T follicular helper cell (primary cell): ENCODE results near the gene AIG1.
"Not testable (repeated sequence)": the region's sequence is repeated elsewhere in the genome, so short reads cannot be mapped to it uniquely, and the experiment has no call there.

ENCODE experiments used
- DNase-seq: peaks from one replicate; pipeline ENCODE4 v3.0.0-alpha.2; 2020; ENCODE audit warnings: low read depth

The AIG1 gene

DNA sequence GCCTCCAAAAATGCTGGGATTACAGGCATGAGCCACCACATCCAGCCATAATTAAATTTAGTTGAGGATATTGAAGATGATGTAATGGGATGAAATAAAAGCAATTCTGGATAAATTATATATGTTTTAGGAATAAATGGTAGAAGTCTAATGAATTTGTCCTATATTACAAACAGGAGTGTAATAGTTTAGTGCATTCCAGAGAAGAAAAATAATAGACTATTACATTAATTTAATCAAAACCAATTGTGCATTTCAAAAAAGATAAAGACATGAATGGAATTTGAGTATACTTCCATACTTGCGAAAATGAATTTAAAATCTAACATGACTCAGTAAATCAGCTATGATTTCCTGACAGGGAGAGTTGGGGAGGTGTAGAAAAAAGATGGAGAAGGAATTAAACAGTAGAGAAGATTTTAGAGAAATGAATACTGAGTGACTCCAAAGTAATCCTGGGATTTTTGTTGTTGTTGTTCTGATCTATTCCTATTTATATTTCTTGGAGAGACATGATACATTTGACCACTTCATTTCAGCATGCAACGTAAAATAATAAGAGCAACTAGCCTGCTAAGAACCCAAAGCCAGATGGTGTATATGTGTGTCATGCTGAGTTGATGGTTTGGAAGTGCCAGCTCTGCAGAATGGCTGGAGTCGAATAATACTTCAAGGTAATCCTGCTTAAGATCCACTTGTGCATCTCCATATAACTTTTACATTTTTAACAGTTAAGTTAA is 67.4 kb downstream of the AIG1 start:
- DNase-seq: no peak

DNA sequence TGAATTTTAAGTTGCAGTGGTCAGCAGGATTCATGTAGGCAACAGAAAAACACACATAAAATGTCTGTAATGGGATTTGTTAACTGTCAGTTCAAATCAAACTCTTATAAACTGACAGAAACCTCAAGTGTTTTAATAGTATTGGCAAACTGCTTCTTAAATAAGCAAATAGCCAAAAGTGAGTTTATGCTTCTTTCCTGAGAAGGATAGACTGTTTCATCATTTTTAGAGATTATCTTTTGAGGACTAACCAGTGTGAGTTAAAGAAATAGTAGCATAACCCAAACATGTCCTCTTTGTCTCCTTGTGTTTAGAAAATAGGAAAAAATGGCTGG is 68.0 kb downstream of the AIG1 start:
- no peak for DNase-seq

DNA sequence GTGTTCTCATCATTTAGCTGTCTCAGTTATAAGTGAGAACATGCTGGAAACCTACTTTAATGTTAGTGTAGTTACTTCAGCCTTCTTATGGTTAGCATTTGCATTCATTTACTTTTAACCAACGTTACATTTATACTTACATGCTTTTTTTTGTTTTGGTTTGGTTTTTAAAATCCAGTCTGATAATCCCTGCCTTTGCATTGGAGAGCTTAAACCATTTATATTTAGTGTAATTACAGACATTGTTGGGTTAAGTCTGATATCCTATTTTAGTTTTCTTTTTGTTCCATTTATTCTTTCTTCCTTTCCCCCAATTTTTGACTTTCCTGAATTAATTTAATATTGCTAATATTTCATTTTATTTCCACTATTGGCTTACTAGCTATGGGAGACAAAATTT is 70.2 kb downstream of the AIG1 start:
- no peak for DNase-seq

DNA sequence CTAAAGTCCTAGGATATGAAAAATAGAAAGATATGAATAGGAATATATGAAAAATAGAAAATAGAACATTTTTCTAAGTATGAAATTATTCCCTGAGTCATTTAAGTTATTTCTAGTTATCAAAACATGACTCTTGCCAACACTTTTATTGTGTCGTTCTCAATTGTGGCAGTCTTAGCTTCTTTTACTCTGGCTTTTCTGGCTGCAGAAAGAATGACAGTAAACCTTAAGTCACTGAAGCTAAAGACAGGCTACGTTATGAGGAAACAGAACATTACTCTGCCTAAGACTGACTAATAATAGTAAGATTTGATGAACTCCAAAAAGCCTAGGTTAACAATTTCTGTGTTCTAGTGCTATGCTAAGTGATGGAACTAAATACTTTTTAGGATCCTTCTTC is 74.6 kb downstream of the AIG1 start:
- no peak for DNase-seq

DNA sequence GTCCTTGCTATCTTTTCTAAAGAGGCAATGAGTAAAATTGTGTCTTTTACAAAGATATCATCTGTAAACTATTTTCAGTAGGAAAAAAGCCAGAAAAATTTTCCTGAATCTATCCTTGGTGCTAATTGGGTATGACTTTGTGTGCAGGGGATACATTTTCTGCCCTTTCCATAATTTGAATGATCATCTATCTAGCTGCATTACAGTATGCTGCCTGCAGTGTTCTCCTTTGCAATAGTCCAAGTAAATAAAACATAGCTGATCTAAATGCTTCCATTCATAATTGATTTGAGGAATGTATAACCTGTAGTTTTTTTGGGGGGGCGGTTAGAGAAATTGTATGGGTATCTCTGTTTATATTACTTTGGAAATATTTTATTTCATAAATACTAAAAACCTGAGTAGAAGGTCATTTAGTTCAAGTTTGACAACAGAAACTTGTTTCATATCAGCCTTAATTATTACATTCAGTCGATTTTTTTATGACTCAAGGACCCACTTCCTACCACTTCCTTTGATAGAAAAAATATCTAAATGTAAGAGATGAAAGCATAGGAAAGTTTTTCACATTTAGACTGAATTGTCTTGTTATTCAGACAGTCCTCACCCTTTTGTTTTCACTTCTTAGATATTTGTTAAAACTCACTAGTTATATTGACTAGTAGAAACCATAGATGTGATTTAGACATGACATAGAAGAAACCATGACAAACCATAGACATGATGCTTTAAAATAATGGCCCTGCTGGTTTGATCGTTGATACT is 75.3 kb downstream of the AIG1 start:
- DNase-seq: no peak

DNA sequence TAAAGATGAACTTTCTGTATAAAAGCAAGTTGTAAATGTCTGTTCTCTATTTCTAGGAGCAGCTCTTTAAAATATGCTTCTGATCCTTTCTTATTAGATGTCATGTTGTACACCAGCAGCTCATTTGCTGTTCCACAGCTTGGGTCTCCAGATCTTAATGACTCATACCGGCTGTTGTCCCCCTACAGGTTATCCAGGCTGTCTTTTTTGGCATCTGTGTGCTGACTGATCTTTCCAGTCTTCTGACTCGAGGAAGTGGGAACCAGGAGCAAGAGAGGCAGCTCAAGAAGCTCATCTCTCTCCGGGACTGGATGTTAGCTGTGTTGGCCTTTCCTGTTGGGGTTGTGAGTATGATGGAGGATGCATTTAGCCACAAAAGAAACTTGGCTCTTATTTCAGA is 76.0 kb downstream of the AIG1 start:
- no peak for DNase-seq

DNA sequence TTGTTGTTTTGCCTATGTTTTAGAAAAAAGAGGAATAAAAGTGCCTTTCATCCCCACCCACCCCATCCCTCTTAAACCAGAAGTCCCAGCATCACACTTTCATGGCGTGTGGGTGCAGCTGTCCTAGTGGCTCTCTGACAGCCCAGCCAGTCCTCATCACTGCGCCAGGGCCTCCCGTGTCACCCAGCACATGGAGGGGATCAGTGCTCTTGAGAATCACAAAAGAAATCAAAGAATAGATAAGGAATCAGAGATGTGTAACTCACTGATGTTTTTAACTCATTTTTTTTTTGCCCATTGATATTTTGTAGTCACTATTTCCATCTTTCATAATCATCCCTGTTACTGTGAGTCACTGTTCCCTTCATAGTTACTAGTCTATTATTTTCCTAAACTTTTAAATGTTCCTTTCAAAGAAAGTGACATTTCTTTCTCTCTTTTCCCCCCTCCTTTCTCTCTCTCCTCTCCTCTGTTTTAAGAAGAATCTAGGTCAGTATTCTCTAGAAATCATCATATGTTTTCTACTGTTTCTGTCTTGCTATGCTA is 78.6 kb downstream of the AIG1 start:
- no peak for DNase-seq

DNA sequence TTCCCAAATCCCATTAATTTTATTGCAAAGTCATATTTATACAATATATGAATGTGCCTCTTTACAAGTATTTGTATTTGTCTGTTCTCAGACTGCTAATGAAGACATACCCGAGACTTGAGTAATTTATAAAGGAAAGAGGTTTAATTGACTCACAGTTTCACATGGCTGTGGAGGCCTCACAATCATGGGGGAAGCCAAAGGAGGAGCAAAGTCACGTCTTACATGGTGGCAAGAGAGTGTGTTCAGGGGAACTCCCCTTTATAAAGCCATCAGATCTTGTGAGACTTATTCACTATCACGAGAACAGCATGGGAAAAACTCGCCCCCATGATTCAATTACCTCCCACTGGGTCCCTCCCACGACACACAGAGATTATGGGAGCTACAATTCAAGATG is 79.2 kb downstream of the AIG1 start:
- not testable (repeated sequence) for DNase-seq

DNA sequence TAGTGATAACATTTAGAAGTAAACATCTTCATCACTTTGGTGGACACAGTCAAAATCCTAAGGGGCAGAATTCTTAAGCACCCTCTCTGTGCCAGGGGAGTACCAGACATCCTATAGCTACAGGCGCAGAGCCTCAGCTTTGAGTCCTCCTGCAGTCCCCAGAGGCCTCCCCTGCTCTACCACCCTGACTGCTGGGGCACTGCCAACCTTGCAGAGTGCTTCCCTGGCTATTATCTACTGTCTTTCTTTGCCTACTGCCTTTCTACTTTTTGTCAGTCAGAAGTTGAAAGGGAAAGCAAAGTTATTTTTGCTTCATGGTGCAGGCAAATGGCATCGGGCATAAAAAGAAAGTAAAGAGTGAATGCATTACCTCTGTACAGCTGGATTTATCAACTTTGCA is 80.1 kb downstream of the AIG1 start:
- DNase-seq: no peak

DNA sequence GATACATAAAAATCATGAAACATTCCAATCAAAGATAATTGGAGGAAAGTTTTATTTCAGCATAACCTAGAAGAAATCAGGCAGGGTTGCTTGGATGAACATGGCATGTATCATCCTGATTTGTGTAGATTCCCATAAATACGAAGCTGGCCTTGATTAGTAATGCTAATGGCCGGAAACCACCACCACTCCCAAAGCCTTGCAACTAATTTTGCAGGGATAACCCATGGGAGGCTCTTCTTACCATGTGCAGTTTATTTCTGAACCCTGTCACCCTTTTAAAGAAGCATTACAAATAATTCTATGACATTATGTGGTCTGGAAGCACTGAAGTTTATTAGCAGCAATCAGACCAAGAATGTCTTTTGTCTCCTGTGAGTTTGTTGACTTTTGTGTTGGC is 80.8 kb downstream of the AIG1 start:
- DNase-seq: no peak

DNA sequence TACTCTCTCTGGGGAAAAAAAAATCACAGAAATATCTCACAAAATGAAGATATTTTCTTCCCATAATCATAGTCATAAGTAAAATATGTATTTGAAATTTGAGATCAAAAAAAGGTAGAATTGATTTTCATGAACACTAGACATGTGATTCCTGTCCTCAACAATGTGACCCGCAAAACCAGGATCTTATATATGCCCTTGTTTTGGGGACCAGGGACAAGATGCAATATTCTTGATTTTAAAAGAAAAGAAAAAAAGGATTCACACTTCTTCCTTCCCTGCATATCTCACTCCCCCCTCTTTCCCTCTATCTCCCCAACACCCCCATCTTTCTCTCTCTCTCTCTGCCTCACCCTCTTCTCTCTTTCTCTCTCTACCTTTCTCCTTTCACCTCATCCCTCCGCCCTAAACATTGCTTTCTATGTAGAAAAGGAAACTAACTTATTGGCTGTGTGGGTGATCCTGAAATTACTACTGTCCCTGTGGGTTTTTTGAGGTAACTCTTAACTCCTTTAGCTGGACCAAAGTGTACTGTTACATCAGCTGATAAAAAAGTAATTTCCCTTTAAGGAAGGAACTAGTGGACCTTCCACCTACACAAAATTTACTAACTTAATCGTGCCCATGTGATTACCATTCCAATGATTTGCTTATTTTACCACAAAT is 85.6 kb downstream of the AIG1 start:
- no peak for DNase-seq

DNA sequence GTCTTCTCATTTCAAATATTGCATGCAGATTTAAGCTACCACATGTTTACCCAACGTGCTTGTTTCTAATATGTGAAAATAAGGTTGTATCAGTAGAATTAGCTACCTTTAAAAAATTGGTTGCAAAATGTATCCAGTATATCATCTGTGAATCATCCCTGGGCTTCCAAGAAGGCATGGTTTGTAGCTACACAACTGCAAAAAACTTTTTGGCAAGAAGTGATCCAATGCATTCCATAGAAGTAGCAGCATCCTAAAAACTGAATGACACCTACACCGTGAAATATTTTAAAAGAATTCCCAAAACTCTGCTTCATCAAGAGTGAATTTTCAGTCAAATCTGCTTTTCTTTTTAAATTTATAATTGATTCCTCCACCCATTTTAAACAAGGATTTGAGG is 89.1 kb downstream of the AIG1 start:
- no peak for DNase-seq

DNA sequence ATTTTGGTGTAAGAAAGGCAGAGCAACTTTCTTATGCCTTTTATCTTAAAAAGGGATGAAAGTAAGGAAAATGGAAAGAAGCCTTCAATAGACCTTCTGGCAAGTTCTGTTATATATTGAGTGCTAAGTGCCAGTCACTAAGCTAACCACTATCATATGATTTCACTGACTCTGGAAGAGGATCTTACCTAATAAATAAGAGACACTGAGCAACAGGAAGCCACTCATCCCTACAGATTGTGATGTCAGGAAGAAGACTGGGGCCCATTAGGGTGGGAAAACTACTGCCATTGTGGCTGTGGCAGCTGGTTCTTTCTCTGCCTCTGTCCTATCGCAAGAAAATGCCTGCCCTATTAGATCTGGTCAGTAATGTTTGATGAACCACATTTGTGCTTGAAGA is 89.6 kb downstream of the AIG1 start:
- no peak for DNase-seq

DNA sequence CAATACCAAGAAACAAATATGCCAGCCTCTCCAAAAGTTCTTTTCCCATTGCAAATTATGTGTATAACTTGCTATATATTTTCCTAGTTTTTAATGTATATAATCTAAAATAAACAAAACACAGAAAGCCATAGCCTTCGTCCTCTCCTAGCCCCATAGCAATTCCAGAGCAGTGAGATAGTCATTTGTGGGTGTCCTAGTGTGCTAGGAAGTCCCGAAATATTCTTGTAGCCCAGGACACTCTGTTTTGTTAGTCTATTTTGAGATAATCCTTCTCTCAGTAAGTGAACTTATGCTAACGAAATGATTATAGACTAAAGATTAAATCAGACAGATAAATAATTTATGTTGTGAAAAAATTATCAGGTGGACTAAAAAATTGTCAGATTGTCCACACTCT is 90.7 kb downstream of the AIG1 start:
- no peak for DNase-seq

DNA sequence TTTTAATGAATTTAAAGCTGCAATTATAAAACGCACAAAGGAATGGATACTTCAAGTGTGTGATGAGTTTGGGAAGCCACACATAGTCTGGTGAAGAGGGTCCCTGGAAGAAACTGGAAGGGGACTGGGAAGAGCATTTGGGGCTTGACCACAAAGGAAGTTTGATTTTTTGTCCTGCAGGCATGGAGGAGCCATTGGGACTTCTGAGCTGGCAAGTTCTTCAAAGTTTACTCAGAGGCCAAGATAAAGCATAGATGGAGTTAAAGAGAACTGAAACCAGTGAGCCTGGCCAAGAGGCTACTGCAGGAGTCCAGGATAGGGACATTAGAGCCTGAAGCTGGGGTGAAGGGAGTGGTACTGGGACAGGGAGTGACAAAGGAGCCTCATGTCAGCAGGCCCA is 95.0 kb downstream of the AIG1 start:
- no peak for DNase-seq

DNA sequence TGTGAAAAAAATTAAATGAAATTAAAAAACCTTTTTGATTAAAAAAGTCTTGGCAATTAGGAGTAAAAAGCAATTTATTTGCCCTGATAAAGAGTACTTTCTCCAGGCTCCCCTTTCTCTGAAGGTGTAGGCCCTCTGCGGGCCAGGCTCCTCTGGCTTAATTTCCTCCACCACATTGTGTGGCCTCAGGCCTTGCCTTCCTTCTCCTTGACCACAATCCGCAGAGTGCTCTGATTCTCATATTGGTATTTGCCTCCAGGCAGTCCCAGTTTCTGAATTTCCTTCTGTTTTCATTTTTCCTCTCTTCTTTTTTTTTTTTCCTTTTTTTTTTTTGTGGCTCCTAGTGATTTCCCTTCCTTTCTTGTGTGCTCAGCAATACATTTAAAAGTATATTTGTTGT is 96.4 kb downstream of the AIG1 start:
- DNase-seq: no peak

DNA sequence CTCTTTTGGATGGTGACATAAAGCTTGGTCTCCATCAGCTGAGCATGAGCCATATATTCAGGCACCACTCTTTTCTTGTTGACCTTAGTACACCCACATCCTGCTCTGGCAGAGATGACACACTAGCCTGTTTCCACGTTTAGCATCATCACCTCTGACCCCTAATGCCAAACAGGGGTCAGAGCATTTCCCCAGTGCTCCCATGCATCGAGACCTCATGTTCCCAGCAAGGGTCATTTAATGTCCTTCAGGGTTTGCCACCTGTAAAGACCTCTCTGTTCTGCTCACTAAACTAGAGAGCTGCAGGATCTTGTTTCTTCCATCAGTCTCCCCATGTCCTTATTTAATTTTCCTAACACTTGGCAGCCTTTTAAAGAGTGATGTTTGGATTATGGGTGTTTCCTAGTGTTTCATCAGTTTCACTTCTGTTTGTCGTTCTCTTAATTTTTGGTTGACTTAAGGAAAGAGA is 97.5 kb downstream of the AIG1 start:
- DNase-seq: no peak

DNA sequence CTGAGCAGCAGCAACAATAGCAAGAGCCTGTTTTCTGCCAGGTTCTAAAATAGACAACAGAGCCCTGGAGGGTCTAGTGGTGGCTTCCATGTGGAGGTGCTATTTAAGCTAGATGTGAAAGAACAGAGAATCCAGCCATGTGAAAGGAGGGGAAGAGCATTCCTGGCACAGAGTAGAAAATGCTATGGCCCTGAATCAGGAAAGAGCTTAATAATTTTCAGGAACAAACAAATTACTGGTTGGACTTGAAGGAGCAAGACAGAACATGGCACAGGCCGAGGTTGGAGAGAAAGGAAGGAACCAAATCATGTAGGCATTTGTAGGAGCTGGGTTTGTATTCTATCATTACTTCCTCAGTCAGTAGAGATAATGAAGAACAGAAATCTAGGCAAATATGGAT is 98.3 kb downstream of the AIG1 start:
- DNase-seq: no peak

DNA sequence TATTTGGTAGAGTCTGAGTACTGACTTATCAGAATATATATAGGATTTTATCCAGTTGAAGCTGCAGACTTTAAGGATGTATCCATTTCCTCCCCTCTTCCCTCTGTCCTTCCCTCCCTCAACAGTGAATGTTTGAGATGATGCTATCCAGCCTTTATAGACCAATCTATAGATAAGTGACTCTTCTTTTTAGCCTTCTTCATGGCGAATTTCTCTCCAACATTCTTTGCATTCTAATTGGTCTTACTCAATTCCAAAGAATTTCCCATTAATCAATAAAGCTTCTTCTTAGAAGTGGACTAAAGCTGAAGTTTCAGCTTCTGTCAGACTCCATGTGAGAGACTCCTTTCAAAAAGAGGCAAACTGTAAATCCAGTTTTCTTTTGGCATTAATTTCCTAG is 99.3 kb downstream of the AIG1 start:
- DNase-seq: no peak

DNA sequence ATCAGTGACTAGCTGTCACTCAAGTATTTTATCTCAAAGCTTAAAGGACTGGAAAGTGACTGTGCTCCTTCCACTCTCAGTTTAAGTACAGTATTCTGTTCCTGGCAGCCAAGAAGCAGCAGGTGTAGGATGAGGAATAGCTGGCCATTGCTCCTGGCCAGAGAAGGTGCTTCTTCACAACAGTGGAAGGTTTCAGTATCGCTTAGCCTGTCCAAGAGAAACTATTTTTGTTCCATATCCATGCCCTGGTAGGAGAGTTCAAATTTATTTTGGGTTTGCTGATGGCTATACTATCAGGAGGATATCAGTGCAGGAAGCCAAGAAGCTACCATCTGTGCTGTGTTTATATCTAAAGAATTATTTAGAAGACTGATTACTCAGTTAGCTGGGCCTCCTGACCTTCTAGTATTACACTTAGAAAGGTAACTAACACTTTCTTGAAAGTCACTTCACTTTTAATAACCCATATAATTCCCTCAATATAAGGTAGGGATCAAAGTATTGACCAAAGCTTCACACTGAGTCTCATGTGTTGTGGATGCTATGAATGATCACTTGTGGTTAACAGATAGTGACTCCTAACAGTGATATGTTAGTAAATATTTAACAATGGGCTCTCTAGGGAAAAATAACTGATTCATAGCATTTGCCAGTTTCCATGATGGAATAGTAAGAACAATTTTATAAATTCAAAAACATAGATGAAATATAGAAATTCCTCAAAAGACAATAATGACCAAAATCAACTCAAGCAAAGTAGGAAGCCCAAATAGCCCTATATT is 99.9 kb downstream of the AIG1 start:
- no peak for DNase-seq

DNA sequence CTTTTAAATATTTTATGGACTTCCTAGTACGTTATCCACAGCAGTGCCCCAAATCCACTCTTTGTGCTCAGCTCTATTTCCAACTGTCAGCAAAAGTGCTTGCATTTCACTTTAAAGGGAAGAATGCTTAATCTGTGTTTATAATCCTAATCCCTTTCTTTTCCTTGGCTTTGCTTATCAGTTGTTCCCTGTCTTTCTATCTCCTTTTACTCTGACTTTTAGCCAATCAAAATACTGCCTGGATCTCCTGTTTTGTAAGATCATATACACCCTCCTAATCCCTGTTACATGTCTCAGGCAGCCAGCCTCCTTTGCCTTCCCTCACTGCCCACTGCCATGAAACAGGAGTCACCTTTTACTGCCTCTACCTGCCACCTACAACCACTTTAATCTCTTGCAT is 102.9 kb downstream of the AIG1 start:
- DNase-seq: no peak

DNA sequence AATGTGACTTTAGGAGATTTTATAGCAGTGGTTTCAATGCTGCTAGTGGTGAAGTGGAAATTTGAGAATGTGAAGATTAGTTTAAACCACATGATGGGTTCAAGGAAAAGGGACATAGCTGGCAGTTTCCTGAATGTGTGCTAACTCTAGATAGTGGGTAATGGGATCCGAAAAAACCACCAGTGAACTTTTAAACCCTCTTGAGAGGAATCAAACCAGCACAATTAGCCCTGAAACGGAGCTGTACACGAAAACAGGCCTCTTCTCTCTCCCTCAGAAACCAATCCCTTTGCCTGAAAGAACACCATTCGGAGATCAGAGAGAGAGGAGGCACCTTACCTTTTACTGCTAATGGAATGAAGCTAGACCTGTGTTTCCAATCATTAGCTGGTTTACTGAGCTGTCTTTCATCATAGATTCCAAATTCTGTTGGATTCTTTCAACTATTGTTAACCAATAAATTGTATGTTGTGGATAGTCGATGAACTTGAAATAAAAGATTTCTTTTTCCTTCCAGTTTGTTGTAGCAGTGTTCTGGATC is 103.9 kb downstream of the AIG1 start:
- DNase-seq: no peak
